Stimulated activated memory B cell treated with anti-CD40 and anti-IgM and Interleukin-4, amounts not matched to agents 10 μg/mL and 1 μg/mL and 100 μg/mL, for 72 hours (primary cell): ENCODE measurements around the gene STMN3.

ENCODE experiments used
- ATAC-seq: fragments of 150-1000 bp; cut with Tn5 transposase; 2 replicates; pipeline ENCODE4 v1.10.0; 2021
- H3K27ac Mint-ChIP-seq: one replicate; pipeline ENCODE4 v1.8.0; 2022; ENCODE audit warnings: mild to moderate bottlenecking, mixed read lengths
- H3K27me3 Mint-ChIP-seq: one replicate; pipeline ENCODE4 v1.8.0; 2022; ENCODE audit warnings: mixed read lengths
- H3K36me3 Mint-ChIP-seq: one replicate; pipeline ENCODE4 v1.8.0; 2022; ENCODE audit warnings: mixed read lengths
- H3K4me1 Mint-ChIP-seq: one replicate; pipeline ENCODE4 v1.8.0; 2022; ENCODE audit warnings: mixed read lengths
- H3K4me3 Mint-ChIP-seq: one replicate; pipeline ENCODE4 v1.8.0; 2022; ENCODE audit warnings: mild to moderate bottlenecking, moderate library complexity, mixed read lengths
- H3K9me3 Mint-ChIP-seq: one replicate; pipeline ENCODE4 v1.8.0; 2022; ENCODE audit warnings: mixed read lengths

Gene STMN3

GRCh38 chr20:63590218-63591146 lies 62.7 kb downstream of the STMN3 start:
- Mint-ChIP-seq H3K36me3 (peaks cover 50% of the 10 kb centered on the region), H3K27me3 (no peaks in the 10 kb centered on the region), H3K9me3 (no peaks in the 10 kb centered on the region), H3K27ac (no peak overlapping the region), H3K4me3 (no peak overlapping the region), H3K4me1 (no peaks in the 10 kb centered on the region)
- ATAC-seq, result no peak
